ENCODE results near the gene HCN3.

GRCh38 chr1:155228096-155228427 is 49.2 kb upstream of the HCN3 start:
- TF ChIP-seq POLR2A (IDR thresholded peaks at IDR 0.05): no peak
- TF ChIP-seq, protein P1, sequence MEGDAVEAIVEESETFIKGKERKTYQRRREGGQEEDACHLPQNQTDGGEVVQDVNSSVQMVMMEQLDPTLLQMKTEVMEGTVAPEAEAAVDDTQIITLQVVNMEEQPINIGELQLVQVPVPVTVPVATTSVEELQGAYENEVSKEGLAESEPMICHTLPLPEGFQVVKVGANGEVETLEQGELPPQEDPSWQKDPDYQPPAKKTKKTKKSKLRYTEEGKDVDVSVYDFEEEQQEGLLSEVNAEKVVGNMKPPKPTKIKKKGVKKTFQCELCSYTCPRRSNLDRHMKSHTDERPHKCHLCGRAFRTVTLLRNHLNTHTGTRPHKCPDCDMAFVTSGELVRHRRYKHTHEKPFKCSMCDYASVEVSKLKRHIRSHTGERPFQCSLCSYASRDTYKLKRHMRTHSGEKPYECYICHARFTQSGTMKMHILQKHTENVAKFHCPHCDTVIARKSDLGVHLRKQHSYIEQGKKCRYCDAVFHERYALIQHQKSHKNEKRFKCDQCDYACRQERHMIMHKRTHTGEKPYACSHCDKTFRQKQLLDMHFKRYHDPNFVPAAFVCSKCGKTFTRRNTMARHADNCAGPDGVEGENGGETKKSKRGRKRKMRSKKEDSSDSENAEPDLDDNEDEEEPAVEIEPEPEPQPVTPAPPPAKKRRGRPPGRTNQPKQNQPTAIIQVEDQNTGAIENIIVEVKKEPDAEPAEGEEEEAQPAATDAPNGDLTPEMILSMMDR (IDR thresholded peaks at IDR 0.05): no peak

Measured in testis (tissue), 2 donors.